Cortex of kidney (tissue), 1 donor: Measurements from ENCODE around the gene RSKR.
"Not testable (repeated sequence)": the region's sequence is repeated elsewhere in the genome, so short reads cannot be mapped to it uniquely, and the experiment has no call there.

Experiments
- DNase-seq: peaks from one replicate; lab custom pipeline; 2025; lab: John Stamatoyannopoulos, UW

The RSKR gene

GRCh38 chr17:28613931-28614381, at the start of gene RSKR:
RSKR (minus strand) TSS chr17:28614185; CDS start chr17:28614161, 24 bp downstream.
- DNase-seq = no peak

GRCh38 chr17:28663723-28664122, 49.7 kb upstream of the RSKR start:
- DNase-seq = no peak

- DNase-seq = no peak
These were observed 48.5 kb upstream of the RSKR start for GRCh38 chr17:28662527-28662829.

- DNase-seq = no peak
These were observed 47.9 kb upstream of the RSKR start, which contains the start of the genes SDF2 and SUPT6H for GRCh38 chr17:28661635-28662526. SDF2 (minus strand) TSS chr17:28661906; CDS start chr17:28661876, 30 bp downstream. SUPT6H (plus strand) TSS chr17:28662205; CDS start chr17:28673402, 11,197 bp downstream.

- DNase-seq = not testable (repeated sequence)
These were observed 45.5 kb upstream of the RSKR start for GRCh38 chr17:28659497-28659881.

GRCh38 chr17:28658766-28659496, 44.9 kb upstream of the RSKR start:
- not testable (repeated sequence) for DNase-seq

- DNase-seq = not testable (repeated sequence)
These were observed 44.4 kb upstream of the RSKR start for GRCh38 chr17:28658342-28658741.

- no peak for DNase-seq
These were observed 43.8 kb upstream of the RSKR start for GRCh38 chr17:28657756-28658155.

GRCh38 chr17:28655160-28655559, 41.2 kb upstream of the RSKR start:
- no peak for DNase-seq

- no peak for DNase-seq
These were observed 34.7 kb upstream of the RSKR start for GRCh38 chr17:28648698-28649097.

GRCh38 chr17:28646039-28646754, 32.2 kb upstream of the RSKR start:
- no peak for DNase-seq

GRCh38 chr17:28645576-28645939, 31.6 kb upstream of the RSKR start:
- DNase-seq = no peak

- no peak for DNase-seq
These were observed 31.0 kb upstream of the RSKR start, which contains the start of gene BLTP2 for GRCh38 chr17:28644787-28645575. BLTP2 (minus strand) TSS chr17:28645158; CDS start chr17:28645056, 102 bp downstream.

GRCh38 chr17:28643983-28644786, 30.2 kb upstream of the RSKR start:
- no peak for DNase-seq

GRCh38 chr17:28641579-28641978, 27.6 kb upstream of the RSKR start:
- DNase-seq = no peak

GRCh38 chr17:28635506-28635905, 21.5 kb upstream of the RSKR start:
- no peak for DNase-seq

- DNase-seq = no peak
These were observed 20.4 kb upstream of the RSKR start for GRCh38 chr17:28634206-28634865.

- DNase-seq = no peak
These were observed 12.8 kb upstream of the RSKR start for GRCh38 chr17:28626818-28627217.

GRCh38 chr17:28624148-28624547, 10.2 kb upstream of the RSKR start:
- no peak for DNase-seq

- DNase-seq = no peak
These were observed 9.7 kb upstream of the RSKR start for GRCh38 chr17:28623696-28624095.
